SK-MEL-5 (cell line): ENCODE measurements around the gene ZNF620. TPM values are rescaled to one million over a fixed set of nuclear protein-coding genes. Genes with fewer than 3 reads are reported as not detected.
"Not testable (repeated sequence)": the region's sequence is repeated elsewhere in the genome, so short reads cannot be mapped to it uniquely, and the experiment has no call there.

Source experiments
- DNase-seq: peaks from one replicate; pipeline ENCODE4 v3.0.0-alpha.2; 2016; ENCODE audit warnings: low read depth, low spot score
- in situ Hi-C: cut with HindIII; loops from 2 replicates; pipeline ENCODE4 v1.10.0; 2016; ENCODE audit warnings: low sequenced_read_pairs, high pct_unique_total_duplicates, low pct_unique_long_range_greater_than_20kb
- polyA plus RNA-seq, 2 experiments: library from polyadenylated mRNA; depleted of rRNA; stranded (reverse); fragments of >200 nt; gene quantifications; 2 replicates each; pipeline ENCODE4 v1.2.3, GENCODE V29; 2015
- total RNA-seq: library from RNA; depleted of rRNA; stranded (reverse); fragments of >200 nt; shearing (Covaris generic); gene quantifications from 2 replicates; pipeline ENCODE4 v1.2.3, GENCODE V29; 2014; rRNA removed

ZNF620 gene
- total RNA-seq: 2.2 and 2.3 TPM in 2 replicates
- 1.0 and 2.0 TPM in 2 replicates for polyA plus RNA-seq (2015; cell fraction: cytosol; rRNA removed)
- 2.9 and 3.2 TPM in 2 replicates for polyA plus RNA-seq (2015; cell fraction: nucleus; rRNA removed)

GRCh38 chr3:40505599-40506462 is at the start of gene ZNF620:
TSS of gene ZNF620 (plus strand) at chr3:40506039. CDS start at chr3:40506353, 314 bp downstream.
- in situ Hi-C loops: no loop called here

GRCh38 chr3:40456279-40456939 is 49.4 kb upstream of the ZNF620 start:
- in situ Hi-C loops: no loop called here
- no peak for DNase-seq

More at GRCh38 chr3:40505599-40506462, at the start of gene ZNF620:
- peak; percentile 59 for DNase-seq

GRCh38 chr3:40456940-40457823 is 48.7 kb upstream of the ZNF620 start, which contains the start of gene RPL14:
TSS of gene RPL14 (plus strand) at chr3:40457339. CDS start at chr3:40457472, 133 bp downstream.
- in situ Hi-C loops: no loop called here
- peak; percentile 96 for DNase-seq

GRCh38 chr3:40458473-40458872 is 47.4 kb upstream of the ZNF620 start:
- in situ Hi-C loops: no loop called here
- DNase-seq: no peak

GRCh38 chr3:40460481-40460880 is 45.4 kb upstream of the ZNF620 start:
- DNase-seq, in situ Hi-C loops: not testable (repeated sequence)

- in situ Hi-C loops: no loop called here
- no peak for DNase-seq
Measured at GRCh38 chr3:40461161-40461560, 44.7 kb upstream of the ZNF620 start.

GRCh38 chr3:40462838-40463237 is 43.0 kb upstream of the ZNF620 start:
- DNase-seq, in situ Hi-C loops: not testable (repeated sequence)

GRCh38 chr3:40463579-40463978 is 42.3 kb upstream of the ZNF620 start:
- DNase-seq: no peak
- in situ Hi-C loops: no loop called here

- no peak for DNase-seq
- in situ Hi-C loops: no loop called here
Measured at GRCh38 chr3:40464339-40465110, 41.3 kb upstream of the ZNF620 start.

- in situ Hi-C loops: no loop called here
- no peak for DNase-seq
Measured at GRCh38 chr3:40465111-40465407, 40.8 kb upstream of the ZNF620 start.

- no peak for DNase-seq
- in situ Hi-C loops: no loop called here
Measured at GRCh38 chr3:40465456-40465855, 40.4 kb upstream of the ZNF620 start.

- DNase-seq: no peak
- in situ Hi-C loops: no loop called here
Measured at GRCh38 chr3:40468018-40468417, 37.8 kb upstream of the ZNF620 start.

- in situ Hi-C loops: no loop called here
Measured at GRCh38 chr3:40470701-40471100, 35.1 kb upstream of the ZNF620 start.

GRCh38 chr3:40476478-40477470 is 29.1 kb upstream of the ZNF620 start, which contains the start of gene ZNF619:
TSS of gene ZNF619 (plus strand) at chr3:40477122. CDS start at chr3:40477980, 858 bp downstream.
- in situ Hi-C loops: no loop called here
- DNase-seq: peak; percentile 51

More at GRCh38 chr3:40470701-40471100, 35.1 kb upstream of the ZNF620 start:
- no peak for DNase-seq

GRCh38 chr3:40477666-40478065 is 28.2 kb upstream of the ZNF620 start:
- in situ Hi-C loops: no loop called here
- DNase-seq: no peak

- no peak for DNase-seq
- in situ Hi-C loops: no loop called here
Measured at GRCh38 chr3:40487172-40487571, 18.7 kb upstream of the ZNF620 start.
